C4-2B (cell line): Measurements from ENCODE around the gene PDCL2.

Experiments used
- CTCF ChIP-seq: fragments of 450-650 bp; conservative IDR thresholded peaks from 2 replicates; pipeline ENCODE4 v1.5.1; 2017; ENCODE audit warnings: mild to moderate bottlenecking
- ZFX ChIP-seq: fragments of 450-650 bp; IDR thresholded peaks from 2 replicates; pipeline ENCODE4 v1.6.1; 2017

- TF ChIP-seq CTCF: no peak
- TF ChIP-seq ZFX: no peak
Measured at GRCh38 chr4:55538531-55538930, 53.5 kb downstream of the PDCL2 start.
